Measurements from ENCODE around the gene ABHD8.

GRCh38 chr19:17300992-17301619 lies 2.1 kb downstream of the ABHD8 start:
- TF ChIP-seq EZH2 (IDR thresholded peaks at IDR 0.05; ENCODE audit: borderline replicate concordance, low read length) = no peak
- TF ChIP-seq CTCF (IDR thresholded peaks at IDR 0.05; ENCODE audit: low read length) = no peak

Data from OCI-LY1 (cell line).